Panc1 (cell line): ENCODE results near the gene GCH1. TPM values are rescaled to one million over a fixed set of nuclear protein-coding genes. Genes with fewer than 3 reads are reported as not detected.
"Not testable (repeated sequence)": the region's sequence is repeated elsewhere in the genome, so short reads cannot be mapped to it uniquely, and the experiment has no call there.

Experiments
- ATAC-seq: fragments of 200-7000 bp; cut with Tn5 transposase; 2 replicates; pipeline ENCODE4 v1.9.1; 2020; ENCODE audit warnings: mild to moderate bottlenecking, moderate library complexity
- BruUV-seq: library from RNA; stranded (reverse); fragments of 400-500 nt; replicated peaks from 2 replicates; lab custom pipeline; 2021; lab: Mats Ljungman, UMichigan
- CTCF ChIA-PET: fragments of 300-600 bp; sonication (Branson Sonifier 250); formaldehyde crosslinking; loops from one replicate; lab custom pipeline; 2022; ENCODE audit warnings: antibody characterized with exemption; lab: Charles Lee
- POLR2A ChIA-PET: fragments of 300-600 bp; sonication (Branson Sonifier 250); formaldehyde crosslinking; loops from one replicate; lab custom pipeline; 2022; ENCODE audit warnings: antibody characterized with exemption; lab: Charles Lee
- DNase-seq: peaks from one replicate; pipeline ENCODE4 v3.0.0-alpha.2; 2010; ENCODE audit warnings: low read depth, low spot score
- H3K27ac ChIP-seq: 2 replicates; pipeline ENCODE4 v1.5.1; 2011; ENCODE audit warnings: mild to moderate bottlenecking, low read length, inconsistent platforms
- H3K27me3 ChIP-seq: fragments of 200-500 bp; sonication (Bioruptor generic); 2 replicates; pipeline ENCODE4 v1.6.0; 2014; ENCODE audit warnings: low read length, inconsistent platforms; ENCODE audit not compliant: control insufficient read depth, insufficient read depth
- H3K36me3 ChIP-seq: fragments of 200-500 bp; sonication (Bioruptor generic); 2 replicates; pipeline ENCODE4 v1.5.1; 2014; ENCODE audit warnings: inconsistent platforms, mild to moderate bottlenecking, low read length, moderate library complexity; ENCODE audit not compliant: control insufficient read depth, insufficient read depth
- H3K4me1 ChIP-seq: 2 replicates; pipeline ENCODE4 v1.5.1; 2011; ENCODE audit warnings: inconsistent platforms, mild to moderate bottlenecking, low read length, moderate library complexity; ENCODE audit not compliant: control insufficient read depth, insufficient read depth
- H3K4me3 ChIP-seq, 2 experiments: 2 replicates each; pipeline ENCODE4 v1.5.1; 2011 to 2012; ENCODE audit warnings: low read depth in 2 of 2, low read length in 2 of 2, mild to moderate bottlenecking in 2 of 2, inconsistent platforms in 1 of 2, moderate library complexity in 1 of 2
- H3K9me3 ChIP-seq: fragments of 200-500 bp; sonication (Bioruptor generic); 2 replicates; pipeline ENCODE4 v1.5.1; 2014; ENCODE audit warnings: low read depth, mild to moderate bottlenecking, inconsistent platforms, low read length, moderate library complexity; ENCODE audit not compliant: control insufficient read depth, insufficient read depth
- CTCF ChIP-seq: fragments of 450-650 bp; IDR thresholded peaks from 2 replicates; pipeline ENCODE4 v1.5.1; 2017; ENCODE audit warnings: mild to moderate bottlenecking
- POLR2AphosphoS5 ChIP-seq: IDR thresholded peaks from 2 replicates; pipeline ENCODE4 v1.6.1; 2012; ENCODE audit warnings: mild to moderate bottlenecking, low read depth, low read length, moderate library complexity
- REST ChIP-seq, 2 experiments: IDR thresholded peaks; 2 replicates each; pipeline ENCODE4 v1.6.1; 2011 to 2012; ENCODE audit warnings: low read depth in 2 of 2, control low read depth in 1 of 2, low read length in 1 of 2, mild to moderate bottlenecking in 1 of 2, moderate library complexity in 1 of 2; ENCODE audit not compliant: insufficient read depth in 1 of 2
- SIN3A ChIP-seq: IDR thresholded peaks from 2 replicates; pipeline ENCODE4 v1.6.1; 2012; ENCODE audit warnings: low read depth, mild to moderate bottlenecking, low read length, moderate library complexity, borderline replicate concordance; ENCODE audit not compliant: insufficient read depth
- TCF7L2 ChIP-seq: IDR thresholded peaks from 2 replicates; pipeline ENCODE4 v1.6.1; 2011; ENCODE audit warnings: mild to moderate bottlenecking, low read depth, low read length, inconsistent platforms
- in situ Hi-C: cut with HindIII; loops from 2 replicates; pipeline ENCODE4 v1.10.0; 2016; ENCODE audit warnings: low sequenced_read_pairs, low pct_unique_long_range_greater_than_20kb
- intact Hi-C: fragments of 100-400 bp; cut with micrococcal nuclease; formaldehyde crosslinking; loops from one replicate; pipeline ENCODE4 v1.10.0; 2022; ENCODE audit not compliant: unreplicated experiment
- total RNA-seq: library from RNA; stranded (reverse); gene quantifications from one replicate; pipeline ENCODE4 v1.2.1, GENCODE V29; 2021; ENCODE audit not compliant: unreplicated experiment

GCH1 gene
- total RNA-seq, 1 experiment from 2014 or later: 3.6 TPM

- DNase-seq, H3K27me3 ChIP-seq, H3K4me1 ChIP-seq, H3K36me3 ChIP-seq, in situ Hi-C loops, CTCF ChIA-PET, H3K9me3 ChIP-seq, H3K4me3 ChIP-seq, BruUV-seq, ATAC-seq, H3K27ac ChIP-seq, POLR2A ChIA-PET: not testable (repeated sequence)
- intact Hi-C loops: loop anchor here (10.0 kb wide), 1 partner anchor 237 kb away; the partner anchor contains the start of gene SAMD4A
Observed at GRCh38 chr14:54801482-54801881, 101.1 kb downstream of the GCH1 start.

- Histone ChIP-seq H3K36me3 (no peaks in the 10 kb centered on the region), H3K27ac (no peak overlapping the region), H3K4me1 (no peaks in the 10 kb centered on the region), H3K4me3 (no peak overlapping the region), H3K27me3 (no peaks in the 10 kb centered on the region), H3K9me3 (no peaks in the 10 kb centered on the region)
- DNase-seq (no peak), ATAC-seq (no peak)
- no peak for TF ChIP-seq TCF7L2
- no peak for TF ChIP-seq SIN3A
- in situ Hi-C loops: no loop called here
- intact Hi-C loops: no loop called here
- BruUV-seq: no TSS peak
- POLR2A ChIA-PET: no interaction called here
- CTCF ChIA-PET: no interaction called here
Observed at GRCh38 chr14:54798465-54799124, 104.0 kb downstream of the GCH1 start.

GRCh38 chr14:54797986-54798385 is 104.6 kb downstream of the GCH1 start:
- intact Hi-C loops: no loop called here
- no peak overlapping the region for H3K4me3 ChIP-seq
- in situ Hi-C loops: no loop called here
- no peaks in the 10 kb centered on the region for H3K36me3 ChIP-seq
- ATAC-seq (no peak), DNase-seq (no peak)
- ChIA-PET POLR2A (no interaction called here), CTCF (no interaction called here)
- no peaks in the 10 kb centered on the region for H3K9me3 ChIP-seq
- H3K27me3 ChIP-seq: no peaks in the 10 kb centered on the region
- H3K4me1 ChIP-seq: no peaks in the 10 kb centered on the region
- no peak overlapping the region for H3K27ac ChIP-seq
- TF ChIP-seq CTCF: no peak
- no peak for TF ChIP-seq SIN3A
- no peak for TF ChIP-seq POLR2AphosphoS5
- no peak for TF ChIP-seq TCF7L2
- no peak for TF ChIP-seq REST (IDR thresholded peaks at IDR 0.05; ENCODE audit: insufficient read depth in 1 of 2, low read depth in 2 of 2, low read length in 1 of 2)
- BruUV-seq: no TSS peak
